HG03175 (cell line): ENCODE data around the gene CSNK1G1.
"Not testable (repeated sequence)": the region's sequence is repeated elsewhere in the genome, so short reads cannot be mapped to it uniquely, and the experiment has no call there.

Experiments used
- ATAC-seq: cut with Tn5 transposase; IDR thresholded peaks from one replicate; pipeline ENCODE4 v1.9.1; 2021; ENCODE audit warnings: mild to moderate bottlenecking, moderate library complexity; ENCODE audit not compliant: unreplicated experiment

The CSNK1G1 gene

DNA sequence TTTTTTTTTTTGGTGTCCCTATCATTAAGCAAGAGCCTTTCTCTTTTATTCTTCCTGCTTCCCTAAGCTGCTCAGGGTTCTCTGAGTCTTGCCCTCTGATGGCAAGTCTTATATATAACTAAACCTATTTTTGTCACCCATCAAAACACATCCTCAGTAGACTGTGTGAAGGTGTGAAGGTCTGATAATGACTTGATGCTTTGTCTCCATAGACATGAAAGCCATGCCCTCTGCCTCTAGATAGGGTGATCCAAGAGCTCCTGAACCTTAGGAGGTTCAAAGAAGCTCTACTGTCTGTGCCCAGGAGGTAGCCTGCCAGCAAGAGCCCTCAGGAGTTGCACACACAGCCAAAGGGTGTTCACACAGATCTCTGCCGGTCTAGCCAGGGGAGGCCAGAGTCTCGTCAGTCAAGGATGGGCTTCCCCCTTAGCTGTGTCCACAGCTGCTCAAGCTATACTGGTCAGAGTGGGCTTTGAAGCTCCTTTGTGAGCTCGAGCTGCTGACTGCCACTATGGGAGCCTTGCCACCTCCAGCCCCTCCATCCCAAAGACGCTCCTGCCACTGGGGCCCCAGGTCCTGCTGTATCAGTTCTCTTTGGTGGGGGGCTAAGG, 217.5 kb downstream of the CSNK1G1 start:
- ATAC-seq, result no peak

DNA sequence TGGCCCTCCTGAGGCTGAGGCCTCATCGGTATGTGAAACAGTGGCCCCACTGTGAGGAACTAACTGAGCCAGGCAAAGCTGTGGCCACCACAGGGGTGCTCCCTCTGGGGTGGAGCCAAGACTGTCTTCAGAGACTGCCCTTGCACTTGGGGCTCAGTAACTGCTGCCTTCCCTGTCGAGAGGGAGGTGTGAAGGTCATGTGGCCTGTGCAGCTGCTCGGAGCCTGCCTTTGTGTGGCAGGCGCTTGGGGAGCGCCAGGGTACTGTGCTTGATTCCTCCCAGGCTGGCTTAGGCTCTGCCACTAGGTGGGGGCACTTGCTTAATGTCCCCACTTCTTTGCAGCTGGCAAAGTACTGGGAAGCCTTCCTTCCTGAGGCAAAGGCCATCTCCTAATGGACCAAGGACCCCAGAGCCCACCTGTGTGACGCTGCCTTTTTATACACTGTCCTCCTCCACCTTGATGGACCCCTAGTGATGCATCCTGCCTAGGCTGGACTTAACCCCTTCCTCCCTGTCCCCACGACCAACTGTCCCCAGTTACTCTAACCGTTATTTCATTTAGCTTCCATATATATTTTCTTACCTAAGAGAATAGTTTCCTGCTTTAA, 218.6 kb downstream of the CSNK1G1 start:
- ATAC-seq, result no peak

DNA sequence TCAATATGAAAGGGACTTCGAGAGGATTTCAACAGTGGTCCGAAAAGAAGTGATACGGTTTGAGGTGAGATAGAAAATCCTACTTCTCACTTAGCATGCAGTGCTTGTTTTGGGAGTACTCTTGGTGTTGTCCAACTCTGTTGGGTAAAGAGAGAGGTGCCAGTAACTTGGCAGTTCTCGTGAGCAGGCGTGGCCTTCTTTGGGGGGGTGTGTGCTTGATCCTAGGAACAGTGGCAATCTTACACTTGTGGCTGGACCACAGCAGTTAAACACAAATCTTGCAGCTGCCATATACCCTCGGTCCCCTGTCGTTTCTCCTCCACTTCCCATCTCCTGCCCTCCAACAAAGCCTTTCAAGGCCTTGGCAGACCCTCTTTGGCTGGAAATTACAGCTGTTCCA, 219.6 kb downstream of the CSNK1G1 start:
- ATAC-seq, result no peak

DNA sequence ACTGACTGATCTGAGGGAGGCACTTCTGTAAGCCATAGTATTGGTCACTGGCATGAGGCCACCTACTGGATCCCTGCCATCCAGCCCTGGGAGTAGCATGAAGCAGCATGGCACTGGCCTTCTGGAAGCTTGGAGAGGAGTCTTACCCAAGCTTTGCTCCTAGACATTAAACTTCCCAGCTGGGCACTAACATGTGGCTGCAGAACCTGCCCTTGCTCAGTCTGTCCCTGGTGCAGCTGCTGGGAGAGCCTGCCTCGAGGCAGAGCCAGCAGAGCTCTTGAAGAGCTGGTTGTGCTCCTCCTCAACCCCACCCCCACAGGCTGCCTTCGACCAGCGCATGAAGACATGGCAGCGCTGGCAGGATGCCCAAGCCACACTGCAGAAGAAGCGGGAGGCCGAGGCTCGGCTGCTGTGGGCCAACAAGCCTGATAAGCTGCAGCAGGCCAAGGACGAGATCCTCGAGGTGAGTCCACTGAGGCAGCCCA, 221.6 kb downstream of the CSNK1G1 start:
- no peak for ATAC-seq

DNA sequence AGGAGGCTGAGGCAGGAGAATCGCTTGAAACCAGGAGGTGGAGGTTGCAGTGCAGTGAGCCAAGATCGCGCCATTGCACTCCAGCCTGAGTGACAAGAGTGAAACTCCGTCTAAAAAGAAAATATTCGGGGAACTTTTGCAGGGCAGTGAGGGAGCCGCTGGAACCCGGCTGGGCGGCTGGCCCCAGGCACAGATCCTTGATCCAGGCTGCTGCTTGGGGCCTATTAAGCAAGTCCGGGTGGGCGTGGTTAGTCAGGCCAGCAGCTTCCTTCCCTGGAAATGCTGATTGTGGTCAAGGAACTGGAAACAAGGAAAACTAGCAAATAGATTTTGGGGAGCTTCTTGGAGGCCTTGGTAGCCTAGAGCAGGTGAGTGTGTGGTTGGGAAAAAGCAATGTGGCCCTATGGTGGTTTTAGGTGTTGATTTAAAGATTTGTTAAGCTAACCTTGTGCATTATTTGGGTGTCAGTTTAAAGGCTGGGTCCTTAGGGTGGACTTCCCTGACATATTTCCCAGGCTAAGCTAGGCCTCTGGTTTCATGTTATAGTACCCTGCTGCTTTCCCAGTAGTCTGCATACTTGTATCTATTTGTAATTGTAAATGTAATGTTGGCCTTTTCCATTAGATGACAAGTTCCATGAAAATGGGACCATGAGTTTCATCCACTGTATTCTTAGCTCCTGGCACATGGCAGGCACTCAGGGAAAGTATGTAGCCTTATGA, 222.2 kb downstream of the CSNK1G1 start:
- no peak for ATAC-seq

DNA sequence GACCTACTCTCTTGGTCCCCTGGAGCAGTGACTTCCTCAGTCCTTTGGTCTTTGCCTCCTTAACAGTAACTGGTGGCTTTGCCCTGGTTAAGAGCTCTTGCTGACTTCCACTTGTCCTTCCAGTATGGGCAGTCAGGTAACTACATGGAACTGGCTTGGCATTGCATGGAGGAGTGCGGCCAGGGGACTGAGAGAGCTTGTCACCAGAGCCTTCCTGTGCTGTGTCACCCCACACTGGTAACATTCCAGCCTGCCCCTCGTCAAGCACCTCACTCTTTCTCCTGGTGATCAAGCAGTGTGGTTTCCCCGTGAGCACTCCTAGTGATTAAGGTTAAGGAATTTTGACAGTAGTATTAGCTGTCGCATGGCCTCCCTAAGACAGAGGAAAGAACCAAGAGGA, 223.8 kb downstream of the CSNK1G1 start:
- ATAC-seq, result no peak

DNA sequence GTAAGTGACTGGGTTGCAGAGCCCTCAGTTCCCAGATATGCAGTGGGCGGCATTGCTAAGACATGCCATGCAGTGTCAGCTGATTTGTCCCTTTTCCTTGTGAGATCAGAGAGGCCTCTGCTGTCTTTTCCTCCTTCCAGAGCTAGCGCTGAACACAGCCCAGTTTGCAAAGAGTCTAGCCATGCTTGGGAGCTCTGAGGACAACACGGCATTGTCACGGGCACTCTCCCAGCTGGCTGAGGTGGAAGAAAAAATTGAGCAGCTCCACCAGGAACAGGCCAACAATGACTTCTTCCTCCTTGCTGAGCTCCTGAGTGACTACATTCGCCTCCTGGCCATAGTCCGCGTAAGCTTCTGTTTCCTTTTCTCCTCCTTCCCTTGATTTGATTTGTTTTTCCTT, 224.4 kb downstream of the CSNK1G1 start:
- no peak for ATAC-seq

DNA sequence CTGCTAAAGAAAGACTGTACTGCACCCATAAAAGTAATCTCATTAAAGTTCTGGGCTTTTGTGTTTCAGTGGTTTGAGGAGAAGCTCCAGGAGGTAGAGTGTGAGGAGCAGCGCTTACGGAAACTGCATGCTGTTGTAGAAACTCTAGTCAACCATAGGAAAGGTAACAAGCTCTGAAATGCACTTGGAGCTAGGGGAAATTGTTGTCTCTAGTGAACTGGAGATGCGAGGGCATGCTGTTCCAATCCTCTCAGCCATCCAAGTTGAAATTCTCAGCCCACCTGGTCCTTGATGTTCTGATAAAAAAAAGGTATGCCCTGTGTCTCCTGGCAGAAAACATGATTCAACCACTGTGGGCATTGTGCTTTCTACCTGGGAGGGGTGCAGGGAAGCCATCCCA, 225.8 kb downstream of the CSNK1G1 start:
- no peak for ATAC-seq

DNA sequence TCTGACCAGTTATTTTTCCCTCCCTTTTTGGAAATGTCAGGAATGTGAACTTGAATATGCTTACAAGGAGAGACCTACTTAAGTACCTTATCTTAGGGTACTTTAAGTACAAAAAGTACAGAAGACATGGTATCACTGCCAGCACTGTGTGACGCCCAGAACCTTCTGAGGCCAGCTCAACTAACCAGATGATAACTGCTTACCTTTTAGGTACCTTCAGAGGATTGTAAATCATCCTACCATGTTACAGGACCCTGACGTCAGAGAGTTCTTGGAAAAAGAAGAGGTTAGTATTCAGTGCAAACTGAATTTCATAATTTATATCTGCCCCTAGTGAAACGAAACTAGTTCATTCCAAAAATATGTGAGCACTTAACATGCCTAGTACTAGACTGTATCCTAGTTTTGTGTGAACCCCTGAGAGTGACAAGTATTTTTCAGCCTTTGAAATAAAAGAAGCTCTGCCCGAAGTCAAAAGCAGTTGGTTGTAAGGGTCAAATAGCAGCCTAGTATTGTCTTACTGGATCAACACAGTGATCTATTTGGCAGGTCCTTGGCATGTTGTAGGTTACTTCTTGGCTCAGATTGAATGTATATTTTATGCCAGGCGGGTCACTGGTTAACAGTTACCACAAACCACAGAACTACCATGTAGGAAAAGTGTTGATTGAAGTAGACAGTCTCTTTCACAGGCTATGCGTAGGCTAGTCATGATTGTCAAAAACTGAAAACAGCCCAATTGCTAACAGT, 228.3 kb downstream of the CSNK1G1 start:
- ATAC-seq, result no peak

DNA sequence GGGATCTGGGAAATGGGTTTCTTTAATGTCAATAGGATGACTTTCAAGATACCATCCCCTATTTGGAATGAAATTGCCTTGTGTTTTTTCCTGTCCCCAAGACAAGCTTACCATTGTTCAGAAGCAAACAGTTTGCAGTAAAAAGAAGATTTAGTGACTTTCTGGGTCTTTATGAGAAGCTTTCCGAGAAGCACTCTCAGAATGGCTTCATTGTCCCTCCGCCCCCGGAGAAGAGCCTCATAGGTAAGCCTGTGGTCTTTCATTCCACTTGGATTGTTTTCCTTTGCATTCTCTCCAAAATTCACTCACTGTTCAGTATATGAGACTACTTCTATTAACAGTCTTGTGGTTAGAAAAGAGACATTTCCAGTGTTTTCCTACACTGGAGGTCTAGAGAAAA, 230.0 kb downstream of the CSNK1G1 start:
- no peak for ATAC-seq

DNA sequence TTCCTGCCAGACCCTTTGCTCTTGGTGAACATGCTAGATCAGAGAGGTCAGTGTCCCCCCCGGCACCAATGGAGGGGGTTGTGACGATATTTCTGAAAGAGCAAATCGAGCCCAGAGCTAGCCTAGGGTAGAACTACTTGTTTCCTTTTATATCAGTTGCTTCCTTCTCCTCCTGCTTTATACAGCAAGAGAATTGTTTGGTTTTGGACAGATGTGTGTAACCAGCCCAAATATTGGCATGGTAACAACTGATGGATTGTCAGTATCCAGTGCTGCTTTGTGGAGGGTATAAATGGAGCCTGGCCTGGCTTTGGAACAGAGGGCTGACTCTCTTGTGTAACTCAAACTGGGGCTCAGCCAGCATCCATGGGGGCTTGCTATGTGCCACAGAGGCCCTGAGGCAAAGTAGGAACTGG, 233.0 kb downstream of the CSNK1G1 start:
- no peak for ATAC-seq

DNA sequence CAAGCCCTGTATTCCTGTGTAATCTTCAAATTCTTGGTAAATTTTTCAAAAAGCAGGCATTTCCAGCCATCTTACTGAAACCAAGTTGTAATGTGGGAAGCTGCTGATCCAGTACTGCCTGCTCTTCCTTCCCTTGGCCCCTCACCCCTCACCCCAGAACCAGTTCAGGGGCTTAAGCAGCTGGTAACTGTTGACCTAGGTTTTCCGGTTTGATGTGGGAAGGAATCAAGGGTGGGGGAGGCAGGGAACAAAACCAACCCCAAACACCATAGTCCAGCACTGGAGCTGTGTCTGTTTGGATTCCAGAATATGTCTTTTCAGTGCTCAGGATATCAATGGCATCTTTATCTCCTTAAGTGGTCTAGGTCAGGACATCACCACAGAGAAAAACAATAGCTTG, 233.5 kb downstream of the CSNK1G1 start:
- no peak for ATAC-seq

DNA sequence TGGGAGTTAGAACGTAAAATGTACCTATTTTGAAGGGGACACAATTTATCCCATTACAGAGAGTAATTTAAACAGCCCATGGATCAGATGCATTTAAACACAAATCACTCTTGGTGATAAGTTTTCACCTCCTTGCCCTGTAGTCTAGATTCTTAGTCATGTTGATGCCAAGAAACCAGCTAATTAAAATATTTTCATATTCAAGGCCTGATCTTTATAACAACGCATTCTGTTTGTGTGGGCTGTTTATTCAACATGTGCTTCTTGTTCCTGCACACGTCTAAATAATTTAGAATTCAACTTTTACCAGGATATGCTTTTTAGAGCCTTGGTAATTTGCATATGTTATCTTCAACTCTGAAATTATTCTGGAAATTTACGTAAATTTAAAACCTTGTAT, 234.4 kb downstream of the CSNK1G1 start:
- no peak for ATAC-seq

DNA sequence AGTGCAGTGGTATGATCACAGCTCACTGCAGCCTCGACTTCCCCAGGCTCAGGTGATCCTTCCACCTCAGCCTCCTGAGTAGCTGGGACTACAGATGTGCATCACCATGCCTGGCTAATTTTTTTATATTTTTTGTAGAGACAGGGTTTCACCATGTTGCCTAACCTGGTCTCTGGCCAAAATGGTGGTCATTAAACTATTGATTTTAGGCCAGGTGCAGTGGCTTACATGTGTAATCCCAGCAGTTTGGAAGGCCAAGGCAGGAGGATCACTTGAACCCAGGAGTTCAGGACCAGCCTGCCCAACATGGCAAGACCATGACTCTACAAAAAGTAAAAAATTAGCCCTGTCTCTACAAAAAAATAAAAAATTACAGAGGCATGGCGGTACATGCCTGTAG, 235.7 kb downstream of the CSNK1G1 start:
- not testable (repeated sequence) for ATAC-seq

DNA sequence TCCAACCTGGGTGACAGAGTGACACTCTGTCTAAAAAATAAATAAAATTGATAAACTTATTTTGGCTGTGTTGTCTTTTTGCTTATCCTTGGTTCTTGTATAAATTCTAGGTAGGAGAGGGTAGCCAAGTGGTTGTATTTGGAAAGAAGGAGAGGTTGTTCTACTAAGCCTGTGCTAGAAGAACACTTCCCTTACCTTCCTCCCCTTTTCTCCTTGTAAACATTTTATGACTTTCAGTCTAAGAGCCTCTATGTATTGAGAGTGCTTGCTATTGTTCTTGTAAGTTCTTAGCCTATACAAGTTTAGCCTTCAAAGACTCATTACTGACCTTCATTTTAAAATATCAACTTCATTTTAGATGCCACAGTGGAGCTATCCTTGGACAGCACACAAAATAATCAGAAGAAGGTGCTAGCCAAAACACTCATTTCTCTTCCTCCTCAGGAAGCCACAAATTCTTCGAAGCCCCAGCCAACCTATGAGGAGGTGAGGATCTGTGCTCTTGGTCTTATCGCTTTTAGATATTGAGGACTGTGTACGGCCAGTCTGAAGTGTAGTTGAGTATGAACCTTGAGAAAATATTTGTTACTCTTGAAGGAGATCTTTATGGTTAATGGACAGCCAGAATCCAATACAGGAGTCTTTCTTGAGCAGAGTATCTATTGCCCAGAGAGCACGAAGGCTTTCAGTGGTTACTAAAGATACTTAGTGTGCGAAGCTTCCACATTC, 238.1 kb downstream of the CSNK1G1 start:
- ATAC-seq, result no peak
